Measurements from ENCODE around the gene P2RY6. TPM values are rescaled to one million over a fixed set of nuclear protein-coding genes. Genes with fewer than 3 reads are reported as not detected.

Gene P2RY6
- total RNA-seq, 4 donors from 2014 or later, result 0.93 to 4.0 (median 2.8) TPM

DNA sequence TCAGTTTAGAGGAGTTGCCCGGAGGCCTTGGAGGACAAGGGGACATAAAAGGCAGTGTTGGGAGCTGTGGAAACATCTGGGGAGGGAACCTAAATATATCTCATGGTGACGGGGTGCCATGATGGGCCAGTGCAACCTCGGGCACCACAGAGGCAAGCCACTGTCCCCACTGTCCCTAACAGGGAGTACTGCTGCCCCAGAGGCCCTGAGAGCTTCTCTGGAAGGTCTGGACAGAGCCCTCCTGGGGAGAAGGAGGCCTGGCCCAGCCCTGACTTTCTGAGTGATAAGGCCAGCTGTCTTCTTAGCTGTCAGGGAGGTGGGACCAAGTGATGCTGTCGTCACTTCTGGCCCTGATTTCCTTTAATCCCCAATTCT, 5.5 kb upstream of the P2RY6 start:
- no peaks in the 10 kb centered on the region for H3K9me3 ChIP-seq
- no peaks in the 10 kb centered on the region for H3K27me3 ChIP-seq
- H3K4me1 ChIP-seq, result peaks cover 11 to 28% of the 10 kb centered on the region in 2 donors
- TF ChIP-seq, protein P1, sequence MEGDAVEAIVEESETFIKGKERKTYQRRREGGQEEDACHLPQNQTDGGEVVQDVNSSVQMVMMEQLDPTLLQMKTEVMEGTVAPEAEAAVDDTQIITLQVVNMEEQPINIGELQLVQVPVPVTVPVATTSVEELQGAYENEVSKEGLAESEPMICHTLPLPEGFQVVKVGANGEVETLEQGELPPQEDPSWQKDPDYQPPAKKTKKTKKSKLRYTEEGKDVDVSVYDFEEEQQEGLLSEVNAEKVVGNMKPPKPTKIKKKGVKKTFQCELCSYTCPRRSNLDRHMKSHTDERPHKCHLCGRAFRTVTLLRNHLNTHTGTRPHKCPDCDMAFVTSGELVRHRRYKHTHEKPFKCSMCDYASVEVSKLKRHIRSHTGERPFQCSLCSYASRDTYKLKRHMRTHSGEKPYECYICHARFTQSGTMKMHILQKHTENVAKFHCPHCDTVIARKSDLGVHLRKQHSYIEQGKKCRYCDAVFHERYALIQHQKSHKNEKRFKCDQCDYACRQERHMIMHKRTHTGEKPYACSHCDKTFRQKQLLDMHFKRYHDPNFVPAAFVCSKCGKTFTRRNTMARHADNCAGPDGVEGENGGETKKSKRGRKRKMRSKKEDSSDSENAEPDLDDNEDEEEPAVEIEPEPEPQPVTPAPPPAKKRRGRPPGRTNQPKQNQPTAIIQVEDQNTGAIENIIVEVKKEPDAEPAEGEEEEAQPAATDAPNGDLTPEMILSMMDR (IDR thresholded peaks at IDR 0.05), result no peak
- no peak for TF ChIP-seq POLR2A (IDR thresholded peaks at IDR 0.05)
- H3K36me3 ChIP-seq, result no peaks in the 10 kb centered on the region
- no peak overlapping the region for H3K4me3 ChIP-seq (replicated peaks in 1 of 3)
- no peak for DNase-seq
- no peak overlapping the region for H3K27ac ChIP-seq
- intact Hi-C loops (cut with DNase I), result no loop called here
- WGBS, 2 donors, result 87 to 97% methylated on average over 4 of the region's 4 CpGs

- H3K36me3 ChIP-seq, result no peaks in the 10 kb centered on the region
- WGBS, 2 donors, result 70 to 75% methylated on average over 3 of the region's 3 CpGs
- H3K4me3 ChIP-seq (replicated peaks in 1 of 3), result no peak overlapping the region
- peaks cover 11 to 28% of the 10 kb centered on the region in 2 donors for H3K4me1 ChIP-seq
- H3K27ac ChIP-seq, result no peak overlapping the region
- no peak for DNase-seq
- no peaks in the 10 kb centered on the region for H3K27me3 ChIP-seq
- intact Hi-C loops (cut with DNase I), result no loop called here
- no peak for TF ChIP-seq POLR2A (IDR thresholded peaks at IDR 0.05)
- TF ChIP-seq, protein P1 (IDR thresholded peaks at IDR 0.05), result no peak
- H3K9me3 ChIP-seq, result no peaks in the 10 kb centered on the region
Observed at GRCh38 chr11:73267122-73267846, 4.9 kb upstream of the P2RY6 start.

DNA sequence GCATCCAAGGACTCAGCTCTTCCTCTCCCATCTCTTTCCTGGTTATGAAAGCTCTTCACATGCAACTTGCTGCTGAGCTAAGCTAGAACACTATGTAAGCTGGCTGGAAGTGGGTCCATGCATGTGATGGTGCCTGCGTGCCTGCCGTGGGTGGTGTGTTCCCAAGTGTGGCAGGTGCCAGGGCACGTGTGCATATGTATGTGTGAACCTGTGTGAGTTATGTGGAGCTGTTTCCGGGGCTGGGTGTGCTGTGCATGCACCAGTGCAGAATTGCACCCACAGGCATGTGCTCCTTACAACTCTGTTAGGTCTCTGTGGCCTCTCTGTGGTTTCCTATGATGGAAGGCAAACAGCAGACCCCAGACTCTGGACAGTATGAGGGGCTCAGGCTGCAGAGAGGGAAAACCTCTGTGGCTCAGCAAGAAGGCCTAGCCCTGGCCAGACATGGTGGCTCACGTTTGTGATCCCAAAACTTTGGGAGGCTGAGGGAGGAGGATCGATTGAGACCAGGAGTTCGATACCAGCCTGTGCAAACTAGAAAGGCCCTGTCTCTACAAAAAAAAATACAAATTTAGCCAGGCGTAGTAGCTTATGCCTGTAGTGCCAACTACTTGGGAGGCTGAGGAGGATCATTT, 4.1 kb upstream of the P2RY6 start:
- Histone ChIP-seq H3K9me3 (no peaks in the 10 kb centered on the region), H3K36me3 (no peaks in the 10 kb centered on the region), H3K27me3 (no peaks in the 10 kb centered on the region), H3K4me1 (peaks cover 11 to 33% of the 10 kb centered on the region in 2 donors), H3K27ac (no peak overlapping the region), H3K4me3 (replicated peaks in 1 of 3) (no peak overlapping the region)
- WGBS, 2 donors, result 91 to 93% methylated on average over 8 of the region's 8 CpGs
- no peak for DNase-seq
- TF ChIP-seq, protein P1 (IDR thresholded peaks at IDR 0.05), result no peak
- no peak for TF ChIP-seq POLR2A (IDR thresholded peaks at IDR 0.05)
- intact Hi-C loops (cut with DNase I), result no loop called here

- H3K27ac ChIP-seq, result no peak overlapping the region
- WGBS, 2 donors, result 86 to 89% methylated on average over 4 to 8 of the region's 8 CpGs
- peaks cover 11 to 40% of the 10 kb centered on the region in 2 donors for H3K4me1 ChIP-seq
- no peak overlapping the region for H3K4me3 ChIP-seq (replicated peaks in 1 of 3)
- no peaks in the 10 kb centered on the region for H3K9me3 ChIP-seq
- no peak for TF ChIP-seq POLR2A (IDR thresholded peaks at IDR 0.05)
- TF ChIP-seq, protein P1 (IDR thresholded peaks at IDR 0.05), result no peak
- intact Hi-C loops (cut with DNase I), result no loop called here
- no peaks in the 10 kb centered on the region for H3K36me3 ChIP-seq
- H3K27me3 ChIP-seq, result no peaks in the 10 kb centered on the region
- no peak for DNase-seq
Observed at GRCh38 chr11:73268671-73269271, 3.4 kb upstream of the P2RY6 start.

Measured in thyroid gland (tissue), 4 donors.